ENCODE data around the gene VAV2.
"Not testable (repeated sequence)": the region's sequence is repeated elsewhere in the genome, so short reads cannot be mapped to it uniquely, and the experiment has no call there.

Gene VAV2

GRCh38 chr9:133968966-133969617 lies 23.0 kb downstream of the VAV2 start:
- no peak for FAIRE-seq

- FAIRE-seq, result no peak
Observed at GRCh38 chr9:133968428-133968827, 23.7 kb downstream of the VAV2 start.

- no peak for FAIRE-seq
Observed at GRCh38 chr9:133967024-133967741, 24.9 kb downstream of the VAV2 start.

- no peak for FAIRE-seq
Observed at GRCh38 chr9:133964463-133964862, 27.7 kb downstream of the VAV2 start.

GRCh38 chr9:133963166-133963565 lies 29.0 kb downstream of the VAV2 start:
- FAIRE-seq, result no peak

GRCh38 chr9:133962341-133962740 lies 29.8 kb downstream of the VAV2 start:
- no peak for FAIRE-seq

- no peak for FAIRE-seq
Observed at GRCh38 chr9:133961226-133962165, 30.6 kb downstream of the VAV2 start.

- no peak for FAIRE-seq
Observed at GRCh38 chr9:133960568-133961129, 31.5 kb downstream of the VAV2 start.

GRCh38 chr9:133959966-133960567 lies 32.1 kb downstream of the VAV2 start:
- FAIRE-seq, result no peak

- FAIRE-seq, result no peak
Observed at GRCh38 chr9:133959171-133959570, 33.0 kb downstream of the VAV2 start.

GRCh38 chr9:133958756-133959155 lies 33.4 kb downstream of the VAV2 start:
- no peak for FAIRE-seq

- not testable (repeated sequence) for FAIRE-seq
Observed at GRCh38 chr9:133957772-133958171, 34.4 kb downstream of the VAV2 start.

- FAIRE-seq, result no peak
Observed at GRCh38 chr9:133957328-133957727, 34.8 kb downstream of the VAV2 start.

- no peak for FAIRE-seq
Observed at GRCh38 chr9:133956520-133957076, 35.5 kb downstream of the VAV2 start.

GRCh38 chr9:133955821-133956411 lies 36.2 kb downstream of the VAV2 start:
- no peak for FAIRE-seq

- no peak for FAIRE-seq
Observed at GRCh38 chr9:133954862-133955529, 37.1 kb downstream of the VAV2 start.

- no peak for FAIRE-seq
Observed at GRCh38 chr9:133953976-133954709, 38.0 kb downstream of the VAV2 start.

- FAIRE-seq, result no peak
Observed at GRCh38 chr9:133953621-133953975, 38.5 kb downstream of the VAV2 start.

- FAIRE-seq, result no peak
Observed at GRCh38 chr9:133952598-133953550, 39.2 kb downstream of the VAV2 start.

GRCh38 chr9:133951265-133951664 lies 40.9 kb downstream of the VAV2 start:
- no peak for FAIRE-seq
